Hematopoietic multipotent progenitor cell treated with erythropoietin and hydrocortisone succinate and interleukin-3 and kit ligand, for 8 days (in vitro differentiated cells): ENCODE results near the gene XYLT1.
A peak's percentile ranks its signal among the peaks of the same experiment; 100 is the strongest.

Experiments used
- DNase-seq: peaks from one replicate; pipeline ENCODE4 v3.0.0-alpha.2; 2015

XYLT1 gene

GRCh38 chr16:17370223-17370707 lies 100.5 kb downstream of the XYLT1 start:
- no peak for DNase-seq

DNA sequence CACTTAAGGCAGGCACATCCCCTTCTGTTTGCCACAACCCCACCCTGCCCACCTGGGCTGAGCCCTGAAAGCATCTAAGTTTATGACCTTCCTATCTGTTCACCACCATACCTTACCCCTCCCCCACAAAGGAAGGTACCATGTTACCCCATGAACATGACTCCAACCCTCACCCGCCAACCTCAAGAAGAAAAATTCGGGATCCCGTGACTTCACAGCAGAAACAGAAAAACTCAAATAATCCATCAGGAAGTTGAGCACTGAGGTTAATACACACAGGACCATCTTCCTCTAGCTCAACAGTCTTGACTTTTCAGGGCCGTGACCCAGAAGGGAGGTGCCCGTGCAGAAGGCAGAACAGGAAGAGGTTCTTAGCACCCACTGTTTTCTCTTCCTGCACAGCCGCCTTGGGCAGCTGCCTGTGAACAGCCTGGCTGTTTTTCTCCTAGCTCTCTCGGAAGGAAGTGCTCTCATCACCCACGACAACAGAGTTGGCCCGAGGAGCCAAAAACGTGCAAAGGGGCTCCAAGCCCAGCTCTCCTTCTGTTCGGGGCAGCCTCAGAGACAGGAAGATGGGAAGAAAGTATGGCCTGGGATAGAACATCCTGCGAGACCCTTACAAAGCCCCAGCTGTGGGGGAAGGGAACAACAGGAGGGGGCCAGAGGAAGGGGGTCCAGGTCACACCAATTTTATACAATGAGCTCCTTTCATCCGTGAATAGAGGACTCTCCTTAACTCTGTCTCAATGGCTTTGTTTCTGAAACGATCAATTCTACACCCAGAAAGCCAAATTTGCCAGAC lies 101.1 kb downstream of the XYLT1 start:
- no peak for DNase-seq

GRCh38 chr16:17368951-17369350 lies 101.8 kb downstream of the XYLT1 start:
- DNase-seq = no peak

GRCh38 chr16:17368446-17368845 lies 102.3 kb downstream of the XYLT1 start:
- DNase-seq = no peak

DNA sequence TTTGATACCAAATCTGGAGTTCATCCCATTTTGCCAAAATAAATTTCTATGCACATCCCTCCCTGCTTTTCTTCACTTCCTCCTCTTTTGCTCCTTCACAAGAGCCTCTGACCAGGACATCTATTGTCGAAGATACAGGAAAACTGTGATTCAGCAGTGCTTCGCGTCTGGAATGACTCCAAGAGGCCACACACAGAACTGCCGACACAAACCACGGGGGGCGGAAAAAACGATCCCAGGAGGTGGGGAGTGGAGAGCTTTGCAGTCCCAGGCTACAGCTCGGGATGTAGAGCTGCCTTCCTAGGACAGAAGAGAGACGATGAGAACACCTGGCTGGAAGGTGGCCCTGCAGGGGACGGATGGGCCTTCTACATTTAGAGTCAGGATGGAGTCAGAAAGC lies 102.8 kb downstream of the XYLT1 start:
- no peak for DNase-seq

GRCh38 chr16:17367036-17367435 lies 103.7 kb downstream of the XYLT1 start:
- no peak for DNase-seq

DNA sequence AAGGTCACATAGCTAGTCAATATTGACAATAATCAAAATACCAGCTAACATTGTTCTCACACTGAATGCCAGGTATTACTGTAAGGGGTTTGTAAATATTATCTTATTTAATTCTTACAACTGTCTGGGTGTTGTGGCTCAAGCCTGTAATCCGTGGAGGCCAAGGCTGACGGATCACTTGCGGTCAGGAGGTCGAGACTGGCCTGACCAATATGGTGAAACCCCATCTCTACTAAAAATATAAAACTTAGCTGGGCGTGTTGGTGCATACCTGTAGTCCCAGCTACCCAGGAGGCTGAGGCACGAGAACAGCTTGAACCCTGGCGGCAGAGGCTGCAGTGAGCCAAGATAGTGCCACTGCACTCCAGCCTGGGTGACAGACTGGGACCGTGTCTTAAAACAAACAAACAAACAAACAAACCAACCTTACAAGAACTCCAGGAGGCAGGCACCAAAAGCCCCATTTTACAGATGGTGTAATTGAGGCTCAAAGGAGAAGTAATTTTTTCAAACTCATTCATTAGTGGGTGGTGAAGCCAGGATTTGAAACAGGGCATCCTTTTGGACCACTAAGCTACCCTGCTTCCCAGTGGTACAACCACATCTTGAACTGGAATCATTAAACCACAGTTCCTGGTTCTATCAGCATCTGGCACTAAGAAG lies 104.3 kb downstream of the XYLT1 start:
- no peak for DNase-seq

GRCh38 chr16:17365591-17366298 lies 105.0 kb downstream of the XYLT1 start:
- DNase-seq = no peak

DNA sequence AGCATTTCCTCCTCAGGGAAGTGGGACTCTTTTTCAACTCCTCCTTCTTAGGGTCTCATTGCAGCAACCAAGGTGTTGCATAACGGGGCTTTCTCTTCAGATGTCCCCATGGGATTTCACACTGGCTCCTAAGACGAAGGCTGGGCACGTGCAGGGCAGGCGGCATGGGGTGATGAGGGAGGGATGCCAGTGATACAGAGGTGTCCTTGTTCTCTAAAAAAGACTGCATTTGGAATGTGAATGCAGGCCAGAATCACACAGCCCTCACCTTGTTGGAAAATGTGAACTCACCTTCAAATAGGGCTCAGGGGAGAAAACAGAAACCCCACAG lies 105.6 kb downstream of the XYLT1 start:
- DNase-seq = no peak

DNA sequence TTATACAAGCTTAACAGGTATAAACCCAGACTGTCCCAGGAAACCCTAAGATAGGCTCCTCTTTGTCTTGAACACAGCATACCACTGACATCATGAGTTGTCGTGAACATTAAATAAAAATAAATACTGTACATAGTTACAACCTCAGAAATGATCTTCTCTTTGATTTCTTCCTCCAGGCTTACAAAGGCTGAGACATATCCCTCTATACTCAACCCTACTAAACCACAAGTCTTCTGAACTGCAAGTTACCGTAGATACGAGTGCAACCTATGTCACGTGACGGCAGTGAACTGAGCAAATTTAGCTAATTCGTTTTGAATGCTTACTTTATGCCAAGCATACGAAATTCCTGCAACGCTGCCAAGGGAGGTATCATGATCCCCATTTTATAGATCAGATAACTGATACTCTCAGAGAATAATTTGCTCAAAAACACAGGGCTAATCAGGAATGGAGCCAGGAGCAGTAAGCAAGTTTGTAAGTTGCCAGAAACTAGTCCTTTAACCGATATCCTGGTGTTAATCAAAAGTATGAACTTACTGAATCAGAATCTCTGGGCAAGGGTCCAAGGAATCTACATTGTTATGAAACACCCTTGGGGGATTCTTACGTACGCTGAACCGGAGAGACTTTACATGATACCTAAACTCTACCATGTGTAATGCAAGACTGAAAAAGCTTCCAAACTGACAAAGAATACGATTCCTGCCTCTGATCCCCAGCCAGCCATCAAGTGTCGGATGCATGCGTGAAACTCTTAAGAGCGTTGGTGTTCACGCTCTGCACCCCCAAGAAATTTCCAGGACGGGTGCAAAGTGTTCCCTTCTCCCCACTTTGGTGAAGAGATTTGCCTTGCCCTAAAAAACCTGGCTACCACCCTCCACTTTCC lies 106.2 kb downstream of the XYLT1 start:
- DNase-seq = peak; percentile 24

- DNase-seq = no peak
Measured at GRCh38 chr16:17362946-17363345, 107.8 kb downstream of the XYLT1 start.

GRCh38 chr16:17362183-17362582 lies 108.6 kb downstream of the XYLT1 start:
- no peak for DNase-seq

DNA sequence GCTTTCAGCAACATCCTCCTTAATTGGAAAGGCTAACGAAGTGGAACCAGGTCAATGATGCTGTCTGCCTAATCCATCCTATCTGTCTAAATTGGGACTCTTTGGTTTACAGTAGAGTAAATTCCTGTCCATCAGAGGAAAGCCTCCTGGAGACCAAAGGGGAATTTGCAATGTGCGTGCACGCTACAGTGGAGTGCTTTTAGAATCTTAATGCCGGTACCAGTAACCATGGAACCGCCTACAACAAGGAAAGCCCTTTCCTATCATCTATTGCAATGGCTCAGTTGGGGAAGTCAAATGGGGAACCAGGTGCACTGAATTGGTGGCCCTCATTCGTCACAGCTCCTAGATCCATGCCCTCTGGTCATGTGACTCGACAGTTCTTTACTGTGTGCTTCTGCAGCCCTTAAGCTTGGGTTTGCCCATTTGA lies 110.1 kb downstream of the XYLT1 start:
- DNase-seq = no peak

- peak; percentile 20 for DNase-seq
Measured at GRCh38 chr16:17359788-17360390, 110.9 kb downstream of the XYLT1 start.

DNA sequence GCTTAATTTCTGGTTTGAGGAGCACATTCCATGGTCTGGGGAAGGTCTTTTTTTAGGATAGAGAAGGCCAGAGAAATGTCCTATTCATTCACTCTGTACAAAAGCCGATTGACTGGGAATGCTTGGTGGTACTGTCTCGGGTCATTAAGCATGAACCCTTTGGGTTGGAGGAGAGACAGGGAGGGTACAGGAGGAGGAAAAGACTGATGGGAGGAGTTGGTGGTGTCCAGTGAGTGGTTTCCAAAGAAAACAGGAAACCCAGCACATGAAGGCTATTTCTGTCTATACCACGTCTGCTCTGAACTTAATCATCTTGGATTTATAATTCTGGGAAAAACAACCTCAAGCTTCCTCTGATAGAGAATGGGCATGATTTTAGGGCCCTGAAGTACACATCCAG lies 111.9 kb downstream of the XYLT1 start:
- no peak for DNase-seq

GRCh38 chr16:17358355-17358754 lies 112.4 kb downstream of the XYLT1 start:
- DNase-seq = no peak

- no peak for DNase-seq
Measured at GRCh38 chr16:17357307-17358062, 113.3 kb downstream of the XYLT1 start.

GRCh38 chr16:17356243-17356933 lies 114.4 kb downstream of the XYLT1 start:
- DNase-seq = no peak

- DNase-seq = no peak
Measured at GRCh38 chr16:17354685-17355084, 116.1 kb downstream of the XYLT1 start.

GRCh38 chr16:17354141-17354601 lies 116.6 kb downstream of the XYLT1 start:
- DNase-seq = no peak

DNA sequence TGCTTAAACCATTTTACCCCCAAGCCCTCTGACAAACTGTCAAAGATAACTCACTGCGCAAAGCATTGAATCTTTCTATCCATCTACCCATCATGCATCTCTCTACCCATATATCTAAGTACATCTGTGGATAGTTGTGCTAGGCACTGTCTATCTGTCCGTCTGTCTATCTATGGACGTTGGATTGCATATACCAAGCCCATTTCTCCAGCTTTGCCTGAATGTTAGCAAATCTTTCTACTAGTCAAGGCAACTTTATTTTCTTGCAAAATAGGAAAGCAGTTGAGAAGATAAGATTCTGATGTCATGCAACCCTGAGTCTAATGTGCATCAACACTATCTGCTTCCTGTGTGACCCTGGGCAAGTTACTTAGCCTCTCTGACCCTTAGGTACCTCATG lies 117.2 kb downstream of the XYLT1 start:
- no peak for DNase-seq
